Effector CD4-positive, alpha-beta T cell (primary cell): ENCODE measurements around the gene WNT2.
"Not testable (repeated sequence)": the region's sequence is repeated elsewhere in the genome, so short reads cannot be mapped to it uniquely, and the experiment has no call there.

ENCODE experiments used
- DNase-seq: peaks from one replicate; pipeline ENCODE4 v3.0.0-alpha.2; 2020

WNT2 gene

DNA sequence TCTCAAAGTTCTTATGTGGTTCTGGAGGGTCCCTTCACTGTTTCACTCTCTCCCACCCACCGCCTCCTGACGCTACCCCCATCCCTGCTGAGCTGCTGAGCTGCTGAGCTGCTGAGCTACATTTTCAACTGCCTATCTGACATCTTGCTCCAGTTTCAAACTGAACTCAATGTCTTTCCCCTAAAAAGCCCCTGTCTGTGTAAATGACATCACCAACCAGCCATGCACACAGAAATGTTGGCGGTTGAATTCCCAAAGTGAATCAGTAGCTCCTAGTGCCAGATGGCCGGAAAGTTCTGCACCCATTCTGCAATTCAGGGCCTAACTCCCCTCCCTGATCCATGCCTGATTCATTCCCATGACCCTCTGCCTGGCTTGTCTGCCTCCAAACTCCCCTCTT, 71.2 kb downstream of the WNT2 start:
- DNase-seq, result no peak

DNA sequence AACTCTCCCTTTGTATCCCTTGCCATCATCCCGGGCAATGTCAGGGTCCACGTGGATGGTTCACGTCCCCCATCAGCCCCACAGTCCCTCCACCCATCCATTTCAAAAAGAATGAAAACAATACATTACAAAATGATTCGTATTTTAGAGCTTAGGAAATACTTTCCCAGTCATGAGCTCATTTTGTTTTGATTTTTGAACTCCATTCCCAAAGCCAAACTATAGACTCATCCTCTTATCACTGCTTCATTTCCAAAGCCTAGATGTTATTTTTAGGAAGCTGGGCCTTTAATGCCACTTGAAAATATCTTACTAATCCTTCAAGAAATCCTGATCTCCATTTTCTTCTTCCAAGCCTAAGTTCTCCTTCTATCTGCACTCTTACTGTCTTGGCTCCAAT, 72.1 kb downstream of the WNT2 start:
- DNase-seq, result no peak

DNA sequence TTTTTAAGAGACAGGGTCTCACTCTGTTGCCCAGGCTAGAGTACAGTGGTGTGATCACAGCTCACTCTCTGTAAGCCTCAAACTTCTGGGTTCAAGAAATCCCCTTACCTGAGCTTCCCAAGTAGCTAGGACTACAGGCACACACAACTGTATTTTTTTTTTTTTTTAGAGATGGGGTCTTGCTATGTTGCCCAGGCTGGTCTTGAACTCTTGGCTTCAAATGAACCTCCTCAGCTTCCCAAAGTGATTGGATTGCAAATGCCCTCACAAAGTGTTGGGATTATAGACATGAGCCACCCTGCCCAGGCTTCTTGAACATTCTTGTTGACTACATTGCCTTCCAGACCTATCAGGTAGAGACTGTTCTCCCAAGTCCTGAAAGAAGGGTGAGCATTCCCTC, 72.6 kb downstream of the WNT2 start:
- DNase-seq, result no peak

- no peak for DNase-seq
Measured at GRCh38 chr7:117249696-117250095, 73.2 kb downstream of the WNT2 start.

- DNase-seq, result no peak
Measured at GRCh38 chr7:117248829-117249228, 74.0 kb downstream of the WNT2 start.

- DNase-seq, result no peak
Measured at GRCh38 chr7:117247809-117248208, 75.0 kb downstream of the WNT2 start.

- not testable (repeated sequence) for DNase-seq
Measured at GRCh38 chr7:117245703-117246102, 77.2 kb downstream of the WNT2 start.

GRCh38 chr7:117243390-117243789, 79.5 kb downstream of the WNT2 start:
- no peak for DNase-seq

GRCh38 chr7:117241088-117241487, 81.8 kb downstream of the WNT2 start:
- DNase-seq, result no peak

DNA sequence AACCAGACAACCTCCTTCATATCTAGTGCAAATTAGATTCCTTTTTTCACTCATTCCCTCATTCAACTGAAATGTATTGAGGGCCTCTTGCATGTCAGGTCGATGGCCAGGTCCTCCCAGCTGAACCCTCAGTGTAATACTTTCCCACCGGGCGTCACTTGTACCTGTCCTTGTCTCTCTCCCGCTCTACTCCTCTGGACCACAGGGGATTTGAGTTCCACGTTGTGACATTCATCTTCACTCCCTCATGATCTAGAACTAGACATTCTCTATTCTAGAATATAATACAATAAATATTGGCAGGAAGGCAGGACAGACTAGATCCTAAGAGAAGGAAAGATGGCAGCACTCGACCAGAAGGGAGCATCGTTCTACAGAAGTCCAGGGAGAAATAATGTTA, 83.9 kb downstream of the WNT2 start:
- DNase-seq, result no peak

- DNase-seq, result no peak
Measured at GRCh38 chr7:117238472-117238871, 84.4 kb downstream of the WNT2 start.

DNA sequence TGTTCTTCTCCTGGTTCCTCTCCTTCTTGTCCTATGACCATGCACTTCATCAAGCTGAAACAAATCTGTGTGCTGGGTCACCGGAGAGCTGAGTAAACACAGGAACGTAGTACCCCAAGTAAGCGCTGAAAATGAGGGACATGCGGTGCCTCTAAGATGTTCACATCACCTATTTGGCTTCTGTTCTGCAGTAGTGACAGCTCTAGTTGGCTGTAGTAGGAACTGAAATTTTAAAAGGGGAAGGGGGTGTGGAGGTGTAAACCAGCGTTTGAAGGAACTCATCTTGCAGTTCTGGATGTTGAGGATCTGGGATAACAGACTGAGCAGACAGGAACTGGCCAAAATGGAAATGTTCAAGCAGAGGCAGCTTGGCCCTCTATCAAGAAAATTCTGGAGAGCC, 85.2 kb downstream of the WNT2 start:
- no peak for DNase-seq

GRCh38 chr7:117231047-117231359, 91.9 kb downstream of the WNT2 start:
- no peak for DNase-seq

DNA sequence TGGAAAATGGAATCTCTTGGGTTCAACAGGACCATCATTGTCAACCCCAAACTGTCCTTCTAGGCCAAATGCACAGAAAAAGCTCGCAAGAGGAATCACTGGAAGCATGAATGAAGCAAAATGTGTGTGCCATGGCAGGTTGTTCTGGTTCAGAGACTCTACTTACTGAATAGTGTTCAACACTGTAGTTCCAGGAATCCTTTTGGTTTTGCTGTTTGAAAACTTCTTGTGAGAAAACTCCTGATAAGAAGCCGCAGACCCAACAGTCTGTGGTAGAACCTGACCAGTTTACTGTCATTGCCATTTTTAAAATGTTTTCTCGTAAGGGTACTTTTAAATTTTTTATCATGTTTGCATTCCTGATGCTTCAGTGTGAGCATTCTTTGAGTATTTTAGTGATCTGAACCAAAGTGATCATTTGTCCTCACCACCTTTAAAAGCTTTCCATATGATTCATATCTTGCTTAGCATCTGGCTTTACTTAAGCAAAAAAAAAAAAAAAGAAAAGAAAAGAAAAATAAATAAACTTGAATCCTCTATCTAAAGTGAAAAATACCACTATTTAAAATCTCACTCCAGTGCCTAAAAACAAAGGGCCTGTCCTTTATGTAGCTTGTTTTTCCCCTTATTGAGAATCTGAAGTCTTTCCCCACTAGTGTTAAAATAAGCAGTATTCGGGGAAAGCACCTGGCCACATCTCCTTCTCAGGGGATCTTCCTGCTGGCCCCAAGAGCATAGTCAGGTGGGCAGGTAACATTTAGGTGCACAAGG, 92.4 kb downstream of the WNT2 start:
- no peak for DNase-seq

DNA sequence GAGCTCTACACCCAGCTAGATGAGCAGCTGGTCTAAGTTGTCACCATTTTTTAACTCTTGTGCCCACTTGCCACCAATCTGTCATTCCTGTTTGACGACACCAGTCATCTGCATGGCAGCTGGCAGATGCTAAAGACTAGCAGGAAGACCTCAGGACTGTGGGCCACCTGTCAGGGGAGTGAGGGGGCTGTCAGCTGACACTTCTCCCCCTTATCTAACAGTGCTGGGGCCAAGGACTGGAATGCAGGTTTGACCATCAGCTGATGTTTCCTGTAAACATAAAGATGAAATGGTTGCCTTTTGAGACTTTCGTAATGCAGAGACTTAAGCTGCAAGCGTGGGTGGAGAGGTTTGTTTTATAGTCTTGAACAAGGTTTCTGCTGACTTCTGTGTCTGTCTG, 93.5 kb downstream of the WNT2 start:
- no peak for DNase-seq

GRCh38 chr7:117227091-117227490, 95.8 kb downstream of the WNT2 start:
- DNase-seq, result no peak

DNA sequence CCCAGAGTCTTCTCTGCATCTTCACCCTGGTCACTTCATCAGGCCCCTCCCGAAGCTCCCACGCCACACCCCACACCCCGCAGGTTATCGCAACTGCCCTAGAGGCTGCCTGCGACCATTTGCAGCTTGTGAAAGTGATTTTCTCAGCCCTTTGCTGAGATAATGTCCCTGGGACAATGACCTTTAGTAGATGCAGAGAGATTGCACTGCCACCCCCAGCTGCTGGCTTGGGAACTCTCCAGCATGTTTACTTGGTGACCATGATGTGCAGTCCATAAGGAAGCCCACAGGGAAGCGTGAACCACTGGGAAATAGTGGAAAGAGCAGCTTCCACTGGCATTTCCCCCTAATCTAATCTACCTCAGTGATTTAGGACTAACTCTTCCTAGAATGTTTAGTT, 97.3 kb downstream of the WNT2 start:
- no peak for DNase-seq
